GM12878 (cell line): ENCODE results near the gene DIS3L2. TPM values are rescaled to one million over a fixed set of nuclear protein-coding genes. Genes with fewer than 3 reads are reported as not detected.

ENCODE experiments used
- ATAC-seq: fragments of 200-7000 bp; cut with Tn5 transposase; 3 replicates; pipeline ENCODE4 v1.9.1; 2020; ENCODE audit warnings: mild to moderate bottlenecking, moderate library complexity
- BruUV-seq: library from RNA; stranded (reverse); fragments of 400-500 nt; replicated peaks from 2 replicates; lab custom pipeline; 2021; lab: Mats Ljungman, UMichigan
- CTCF ChIA-PET: fragments of 300-600 bp; sonication (Branson Sonifier 250); formaldehyde crosslinking; extraction: SDS; loops from one replicate; lab custom pipeline; 2021; ENCODE audit warnings: inconsistent platforms; lab: Yijun Ruan, JAX
- POLR2A ChIA-PET: fragments of 350-600 bp; formaldehyde crosslinking; extraction: SDS; loops from one replicate; lab custom pipeline; 2021; ENCODE audit warnings: inconsistent platforms; lab: Charles Lee
- RAD21 ChIA-PET: fragments of 300-600 bp; sonication (Branson Sonifier 250); formaldehyde crosslinking; loops from one replicate; lab custom pipeline; 2023; ENCODE audit warnings: antibody characterized with exemption; ENCODE audit not compliant: unreplicated experiment; lab: Charles Lee
- SMC1A ChIA-PET: fragments of 300-600 bp; sonication (Branson Sonifier 250); formaldehyde crosslinking; loops from one replicate; lab custom pipeline; 2023; ENCODE audit not compliant: unreplicated experiment, uncharacterized antibody; lab: Charles Lee
- DNase-seq: peaks from one replicate; pipeline ENCODE4 v3.0.0-alpha.2; 2011; ENCODE audit warnings: low read depth, low spot score
- FAIRE-seq: peaks from 3 replicates; lab custom pipeline; 2011; peaks lifted over from hg19 to GRCh38; lab: Jason Lieb, UNC
- H2AFZ ChIP-seq: 2 replicates; pipeline ENCODE4 v1.6.0; 2011; ENCODE audit warnings: low read depth, low read length, control low read depth; ENCODE audit not compliant: control insufficient read depth
- H3K27ac ChIP-seq: 2 replicates; pipeline ENCODE4 v1.5.1; 2011; ENCODE audit warnings: control low read depth; ENCODE audit not compliant: control insufficient read depth, insufficient read depth
- H3K27me3 ChIP-seq, 2 experiments: replicated peaks in 1 of 2; 2 replicates each; pipeline versions ENCODE4 v1.6.0 to v1.6.1; 2011; ENCODE audit warnings: low read length in 1 of 2; ENCODE audit not compliant: control insufficient read depth in 2 of 2, insufficient read depth in 2 of 2
- H3K36me3 ChIP-seq, 2 experiments: 2 replicates each; pipeline ENCODE4 v1.5.1; 2011; ENCODE audit warnings: low read length in 1 of 2; ENCODE audit not compliant: control insufficient read depth in 2 of 2, insufficient read depth in 2 of 2
- H3K4me1 ChIP-seq: 2 replicates; pipeline ENCODE4 v1.6.1; 2011; ENCODE audit warnings: mild to moderate bottlenecking, low read length, moderate library complexity, mixed read lengths; ENCODE audit not compliant: control insufficient read depth, insufficient read depth
- H3K4me2 ChIP-seq: 2 replicates; pipeline ENCODE4 v1.6.0; 2011; ENCODE audit warnings: control low read depth; ENCODE audit not compliant: control insufficient read depth, insufficient read depth
- H3K4me3 ChIP-seq: fragments of 200-600 bp; sonication (generic); 2 replicates; pipeline ENCODE4 v1.5.1; 2016
- H3K79me2 ChIP-seq: 2 replicates; pipeline ENCODE4 v1.6.0; 2011; ENCODE audit warnings: low read length; ENCODE audit not compliant: control insufficient read depth, insufficient read depth
- H3K9ac ChIP-seq: 2 replicates; pipeline ENCODE4 v1.8.0; 2011; ENCODE audit warnings: low read length, control low read depth, mixed read lengths; ENCODE audit not compliant: control insufficient read depth, insufficient read depth
- H3K9me3 ChIP-seq: replicated peaks from 3 replicates; pipeline ENCODE4 v1.5.1; 2011; ENCODE audit warnings: mild to moderate bottlenecking, low read length; ENCODE audit not compliant: control insufficient read depth, insufficient read depth
- H4K20me1 ChIP-seq: 2 replicates; pipeline ENCODE4 v1.6.0; 2011; ENCODE audit not compliant: control insufficient read depth, insufficient read depth
- EGR1 ChIP-seq, 2 experiments: IDR thresholded peaks; 1 replicate in 1 of 2; 2 replicates in 1 of 2; pipeline ENCODE4 v1.6.1; 2011 to 2012; ENCODE audit warnings: low read depth in 2 of 2, low read length in 2 of 2, borderline replicate concordance in 1 of 2, mild to moderate bottlenecking in 1 of 2, moderate library complexity in 1 of 2
- HDAC2 ChIP-seq: fragments of 200-600 bp; sonication (generic); IDR thresholded peaks from 2 replicates; pipeline ENCODE4 v1.6.1; 2017
- HDAC6 ChIP-seq: fragments of 200-600 bp; sonication (generic); IDR thresholded peaks from one replicate; pipeline ENCODE4 v1.8.0; 2017; ENCODE audit warnings: antibody characterized with exemption; ENCODE audit not compliant: unreplicated experiment
- MLLT1 ChIP-seq: fragments of 450-650 bp; IDR thresholded peaks from 2 replicates; pipeline ENCODE4 v1.6.1; 2016; ENCODE audit warnings: mild to moderate bottlenecking
- MTA3 ChIP-seq: IDR thresholded peaks from 2 replicates; pipeline ENCODE4 v1.6.1; 2012; ENCODE audit warnings: low read length, inconsistent platforms, borderline replicate concordance
- NR2C2 ChIP-seq: IDR thresholded peaks from 2 replicates; pipeline ENCODE4 v1.6.1; 2011; ENCODE audit warnings: borderline replicate concordance, low read depth; ENCODE audit not compliant: control insufficient read depth, insufficient read length
- PAX5 ChIP-seq: IDR thresholded peaks from 2 replicates; pipeline ENCODE4 v1.6.1; 2011; ENCODE audit warnings: low read depth, low read length, borderline replicate concordance
- PRDM15 ChIP-seq: fragments of 450-650 bp; formaldehyde crosslinking; IDR thresholded peaks from 2 replicates; pipeline ENCODE4 v1.4.0; 2020; ENCODE audit warnings: mild to moderate bottlenecking, moderate library complexity
- RELA ChIP-seq: fragments of 450-650 bp; IDR thresholded peaks from 2 replicates; pipeline ENCODE4 v1.8.0; 2014; ENCODE audit warnings: borderline replicate concordance; ENCODE audit not compliant: partially characterized antibody
- RELB ChIP-seq: fragments of 450-650 bp; IDR thresholded peaks from 2 replicates; pipeline ENCODE4 v1.6.1; 2017; ENCODE audit warnings: low read depth, mild to moderate bottlenecking, moderate library complexity
- RFX5 ChIP-seq: IDR thresholded peaks from 2 replicates; pipeline ENCODE4 v1.6.1; 2011; ENCODE audit warnings: low read depth, low read length, improper control_type of control experiment
- SIX5 ChIP-seq: IDR thresholded peaks from 2 replicates; pipeline ENCODE4 v1.6.1; 2011; ENCODE audit warnings: mild to moderate bottlenecking, low read depth, low read length, moderate library complexity; ENCODE audit not compliant: severe bottlenecking
- SP1 ChIP-seq: IDR thresholded peaks from one replicate; pipeline ENCODE4 v1.6.1; 2011; ENCODE audit warnings: low read depth, low read length
- SRF ChIP-seq, 2 experiments: IDR thresholded peaks; 2 replicates each; pipeline ENCODE4 v1.6.1; 2011; ENCODE audit warnings: low read depth in 2 of 2, low read length in 2 of 2, mild to moderate bottlenecking in 1 of 2, moderate library complexity in 1 of 2
- ZNF24 ChIP-seq: fragments of 450-650 bp; IDR thresholded peaks from 2 replicates; pipeline ENCODE4 v1.6.1; 2017; ENCODE audit warnings: antibody characterized with exemption, mild to moderate bottlenecking
- in situ Hi-C: fragments of 300-500 bp; cut with MboI; formaldehyde crosslinking; loops from 9 replicates; pipeline ENCODE4 v1.14.3; 2018; ENCODE audit warnings: mixed read lengths
- intact Hi-C: fragments of 100-400 bp; cut with micrococcal nuclease; formaldehyde crosslinking; loops from one replicate; pipeline ENCODE4 v1.14.2; 2022; ENCODE audit not compliant: unreplicated experiment
- polyA plus RNA-seq, 11 experiments: library from polyadenylated mRNA; depleted of rRNA in 4 of 11; unstranded in 6 of 11; stranded (reverse) in 5 of 11; fragments of >200 nt; fragmentation: Nextera tagmentation in 4 of 11; fragmentation: Illumina TruSeq in 1 of 11; extraction: Ambion mirVana in 4 of 11; extraction: Trizol in 1 of 11; gene quantifications; 1 replicate in 1 of 11; 2 replicates in 10 of 11; pipeline versions ENCODE4 v1.2.1 to v1.2.3, GENCODE V29; 2011 to 2016; ENCODE audit warnings: inconsistent platforms in 2 of 11, missing spikeins in 2 of 11, low read depth in 1 of 11
- total RNA-seq, 4 experiments: library from RNA; depleted of rRNA in 3 of 4; stranded (reverse); fragments of >200 nt in 3 of 4; fragmentation: Illumina TruSeq in 1 of 4; extraction: Trizol in 1 of 4; gene quantifications; 2 replicates each; pipeline versions ENCODE4 v1.2.1 to v1.2.3, GENCODE V29; 2013 to 2021

Gene DIS3L2
- total and polyA plus RNA-seq, 10 of the 15 experiments (the other 5 are each of a cell fraction or from before 2014, with no cell fraction given): 3.5 to 27.1 (median 16.0) TPM

GRCh38 chr2:232027530-232027929 is 66.0 kb downstream of the DIS3L2 start:
- DNase-seq: no peak
- ChIA-PET RAD21 (no interaction called here), POLR2A (no interaction called here), CTCF (interaction anchor here (0.6 to 1.1 kb wide), 2 partner anchors 146 to 510 kb away, joined by 3 read pairs; no protein-coding TSS in a partner anchor), SMC1A (no interaction called here)
- Histone ChIP-seq H3K9me3 (no peaks in the 10 kb centered on the region), H3K9ac (no peak overlapping the region), H3K27me3 (no peaks in the 10 kb centered on the region), H3K4me2 (peak overlapping the region; percentile 55), H3K27ac (no peak overlapping the region), H4K20me1 (peaks cover 6% of the 10 kb centered on the region; the same call in 1 of the 2 replicates), H2AFZ (no peak overlapping the region), H3K4me3 (no peak overlapping the region), H3K4me1 (peaks cover 18% of the 10 kb centered on the region; the same call in 1 of the 2 replicates), H3K36me3 (peaks cover 0 to 2% of the 10 kb centered on the region in 2 experiments; a peak in 1 of 4 replicates), H3K79me2 (no peaks in the 10 kb centered on the region)
- no TSS peak for BruUV-seq
- TF ChIP-seq EGR1 (IDR thresholded peaks at IDR 0.05; ENCODE audit: borderline replicate concordance in 1 of 2, low read depth in 2 of 2, low read length in 2 of 2) (no peak), RELA (no peak), NR2C2 (no peak), RELB (no peak), SP1 (no peak), SRF (IDR thresholded peaks at IDR 0.05; ENCODE audit: low read depth in 2 of 2, low read length in 2 of 2) (no peak), MTA3 (no peak), PRDM15 (no peak), PAX5 (no peak), MLLT1 (no peak), HDAC2 (no peak), HDAC6 (no peak), RFX5 (no peak), SIX5 (no peak), ZNF24 (no peak)
- intact Hi-C loops: no loop called here
- no peak for ATAC-seq
- FAIRE-seq: no peak
- in situ Hi-C loops: no loop called here
